HCT116 (cell line): ENCODE data around the gene NOBOX. TPM values are rescaled to one million over a fixed set of nuclear protein-coding genes. Genes with fewer than 3 reads are reported as not detected.

Experiments
- ATAC-seq: fragments of 200-7000 bp; cut with Tn5 transposase; 2 replicates; pipeline ENCODE4 v1.9.1; 2020; ENCODE audit warnings: mild to moderate bottlenecking, moderate library complexity
- BruUV-seq: library from RNA; stranded (reverse); fragments of 400-500 nt; replicated peaks from 2 replicates; lab custom pipeline; 2021; lab: Mats Ljungman, UMichigan
- CTCF ChIA-PET: fragments of 300-600 bp; sonication (Branson Sonifier 250); formaldehyde crosslinking; loops from one replicate; lab custom pipeline; 2021; ENCODE audit warnings: antibody characterized with exemption; lab: Charles Lee
- POLR2A ChIA-PET: fragments of 300-600, 350-600 bp; sonication (Branson Sonifier 250); formaldehyde crosslinking; loops from one replicate; lab custom pipeline; 2021; ENCODE audit warnings: antibody characterized with exemption; lab: Charles Lee
- RAD21 ChIA-PET, 2 experiments: fragments of 300-600 bp; sonication (Branson Sonifier 250); formaldehyde crosslinking; loops; one replicate each; lab custom pipeline; 2023; ENCODE audit warnings: low total read pairs in 2 of 2; ENCODE audit not compliant: uncharacterized antibody in 2 of 2, unreplicated experiment in 2 of 2, low non-redundant PET in 1 of 2; lab: Charles Lee
- DNase-seq: peaks from one replicate; pipeline ENCODE4 v3.0.0-alpha.2; 2010; ENCODE audit warnings: low read depth, low spot score
- H2AFZ ChIP-seq: fragments of 200-600 bp; shearing (Covaris generic), sonication (generic); 2 replicates; pipeline ENCODE4 v1.6.1; 2017; ENCODE audit warnings: low read depth, mixed run types, mixed read lengths, antibody characterized with exemption, low read length; ENCODE audit not compliant: poor library complexity, severe bottlenecking
- H3K27ac ChIP-seq: 2 replicates; pipeline ENCODE4 v1.5.1; 2012; ENCODE audit warnings: low read depth, low read length
- H3K27me3 ChIP-seq: fragments of 200-600 bp; sonication (generic); 2 replicates; pipeline ENCODE4 v1.6.1; 2016; ENCODE audit warnings: mixed run types, low read length, mixed read lengths; ENCODE audit not compliant: insufficient read depth
- H3K36me3 ChIP-seq, 2 experiments: fragments of 200-500 bp in 1 of 2; fragments of 200-600 bp in 1 of 2; sonication (Bioruptor generic) in 1 of 2; sonication (generic) in 1 of 2; 2 replicates each; pipeline versions ENCODE4 v1.5.1 to v1.6.1; 2014 to 2016; ENCODE audit warnings: low read length in 2 of 2, inconsistent platforms in 1 of 2, mixed read lengths in 1 of 2, mixed run types in 1 of 2; ENCODE audit not compliant: insufficient read depth in 2 of 2, control insufficient read depth in 1 of 2
- H3K4me1 ChIP-seq, 2 experiments: fragments of 200-600 bp in 1 of 2; sonication (generic) in 1 of 2; 2 replicates each; pipeline versions ENCODE4 v1.5.1 to v1.6.1; 2012 to 2017; ENCODE audit warnings: low read length in 2 of 2, inconsistent platforms in 1 of 2, mild to moderate bottlenecking in 1 of 2, mixed read lengths in 1 of 2, mixed run types in 1 of 2, moderate library complexity in 1 of 2; ENCODE audit not compliant: insufficient read depth in 2 of 2, control insufficient read depth in 1 of 2
- H3K4me2 ChIP-seq: fragments of 200-600 bp; sonication (generic); 2 replicates; pipeline ENCODE4 v1.6.1; 2017; ENCODE audit warnings: mixed run types, low read length, mixed read lengths
- H3K4me3 ChIP-seq, 2 experiments: fragments of 200-600 bp in 1 of 2; sonication (generic) in 1 of 2; replicated peaks in 1 of 2; 2 replicates each; pipeline ENCODE4 v1.5.1; 2011 to 2016; ENCODE audit warnings: low read length in 2 of 2, control low read depth in 1 of 2, low read depth in 1 of 2, mild to moderate bottlenecking in 1 of 2, mixed read lengths in 1 of 2, mixed run types in 1 of 2
- H3K79me2 ChIP-seq: fragments of 200-600 bp; sonication (generic); 2 replicates; pipeline ENCODE4 v1.6.1; 2017; ENCODE audit warnings: mild to moderate bottlenecking, mixed run types, low read length, moderate library complexity, mixed read lengths; ENCODE audit not compliant: insufficient read depth
- H3K9ac ChIP-seq: fragments of 200-600 bp; sonication (generic); 2 replicates; pipeline ENCODE4 v1.6.1; 2016; ENCODE audit warnings: low read length, mixed read lengths
- H3K9me2 ChIP-seq: fragments of 200-600 bp; sonication (generic), shearing (Covaris generic); 2 replicates; pipeline ENCODE4 v1.6.1; 2017; ENCODE audit warnings: mixed run types, mild to moderate bottlenecking, moderate library complexity; ENCODE audit not compliant: insufficient read depth
- H3K9me3 ChIP-seq, 2 experiments: fragments of 200-500 bp in 1 of 2; fragments of 200-600 bp in 1 of 2; sonication (Bioruptor generic) in 1 of 2; sonication (generic) in 1 of 2; 2 replicates each; pipeline ENCODE4 v1.6.1; 2014 to 2017; ENCODE audit warnings: low read length in 2 of 2, mixed read lengths in 2 of 2, inconsistent platforms in 1 of 2, low read depth in 1 of 2, mild to moderate bottlenecking in 1 of 2, mixed run types in 1 of 2, moderate library complexity in 1 of 2; ENCODE audit not compliant: control insufficient read depth in 1 of 2, insufficient read depth in 1 of 2
- H4K20me1 ChIP-seq: fragments of 200-600 bp; sonication (generic), shearing (Covaris generic); 2 replicates; pipeline ENCODE4 v1.6.1; 2017; ENCODE audit warnings: mixed run types, mild to moderate bottlenecking, moderate library complexity; ENCODE audit not compliant: insufficient read depth
- CEBPB ChIP-seq: IDR thresholded peaks from 2 replicates; pipeline ENCODE4 v1.6.1; 2012; ENCODE audit warnings: low read depth
- EGR1 ChIP-seq: IDR thresholded peaks from 2 replicates; pipeline ENCODE4 v1.6.1; 2012; ENCODE audit warnings: low read depth
- ELF1 ChIP-seq: IDR thresholded peaks from 2 replicates; pipeline ENCODE4 v1.6.1; 2012; ENCODE audit warnings: low read depth, borderline replicate concordance
- EZH2 ChIP-seq: fragments of 200-600 bp; sonication (generic); IDR thresholded peaks from 2 replicates; pipeline ENCODE4 v1.6.1; 2017; ENCODE audit warnings: antibody characterized with exemption, mixed run types
- EZH2phosphoT487 ChIP-seq: fragments of 200-600 bp; IDR thresholded peaks from 2 replicates; pipeline ENCODE4 v1.6.1; 2018; ENCODE audit warnings: antibody characterized with exemption, borderline replicate concordance
- FOSL1 ChIP-seq: IDR thresholded peaks from 2 replicates; pipeline ENCODE4 v1.6.1; 2012; ENCODE audit warnings: low read depth
- POLR2A ChIP-seq: IDR thresholded peaks from 2 replicates; pipeline ENCODE4 v1.7.0; 2011; ENCODE audit warnings: borderline replicate concordance; ENCODE audit not compliant: insufficient read depth, insufficient read length; ENCODE audit errors: extremely low read depth
- POLR2AphosphoS5 ChIP-seq: IDR thresholded peaks from 2 replicates; pipeline ENCODE4 v1.6.1; 2011; ENCODE audit warnings: mild to moderate bottlenecking, low read depth, low read length, moderate library complexity
- RAD21 ChIP-seq: IDR thresholded peaks from 2 replicates; pipeline ENCODE4 v1.6.1; 2012; ENCODE audit warnings: low read depth, mild to moderate bottlenecking
- SIN3A ChIP-seq: IDR thresholded peaks from 2 replicates; pipeline ENCODE4 v1.6.1; 2012; ENCODE audit warnings: low read depth
- SP1 ChIP-seq: IDR thresholded peaks from 2 replicates; pipeline ENCODE4 v1.6.1; 2012; ENCODE audit warnings: low read depth
- SRF ChIP-seq: IDR thresholded peaks from 2 replicates; pipeline ENCODE4 v1.6.1; 2012; ENCODE audit warnings: low read depth
- TCF7L2 ChIP-seq: IDR thresholded peaks from 2 replicates; pipeline ENCODE4 v1.7.0; 2011; ENCODE audit warnings: borderline replicate concordance, inconsistent platforms; ENCODE audit not compliant: insufficient read depth, insufficient read length; ENCODE audit errors: extremely low read depth
- ZFX ChIP-seq: fragments of 450-650 bp; IDR thresholded peaks from 2 replicates; pipeline ENCODE4 v1.6.1; 2017
- ZNF274 ChIP-seq: fragments of 200-500 bp; sonication (Bioruptor generic); IDR thresholded peaks from 2 replicates; pipeline ENCODE4 v1.6.1; 2014; ENCODE audit warnings: mild to moderate bottlenecking, low read depth, low read length, inconsistent platforms
- intact Hi-C: fragments of 100-400 bp; cut with micrococcal nuclease; formaldehyde crosslinking; loops from 2 replicates; pipeline ENCODE4 v1.10.0; 2022
- total RNA-seq: library from RNA; stranded (reverse); gene quantifications from one replicate; pipeline ENCODE4 v1.2.1, GENCODE V29; 2021; ENCODE audit not compliant: unreplicated experiment
- TF ChIP-seq, protein P1 (sequence below): IDR thresholded peaks from 2 replicates; pipeline ENCODE4 v1.6.1; 2011; ENCODE audit warnings: mild to moderate bottlenecking, low read length, moderate library complexity; ENCODE audit not compliant: insufficient replicate concordance; ENCODE audit errors: extremely low read depth
- TF ChIP-seq, protein P2 (sequence below): IDR thresholded peaks from 2 replicates; pipeline ENCODE4 v1.6.1; 2012
- TF ChIP-seq, protein P3 (sequence below): IDR thresholded peaks from 2 replicates; pipeline ENCODE4 v1.6.1; 2012; ENCODE audit warnings: low read depth
- TF ChIP-seq, protein P4 (sequence below): IDR thresholded peaks from 2 replicates; pipeline ENCODE4 v1.6.1; 2012

NOBOX gene
- total RNA-seq, 1 experiment from 2014 or later = not detected

DNA sequence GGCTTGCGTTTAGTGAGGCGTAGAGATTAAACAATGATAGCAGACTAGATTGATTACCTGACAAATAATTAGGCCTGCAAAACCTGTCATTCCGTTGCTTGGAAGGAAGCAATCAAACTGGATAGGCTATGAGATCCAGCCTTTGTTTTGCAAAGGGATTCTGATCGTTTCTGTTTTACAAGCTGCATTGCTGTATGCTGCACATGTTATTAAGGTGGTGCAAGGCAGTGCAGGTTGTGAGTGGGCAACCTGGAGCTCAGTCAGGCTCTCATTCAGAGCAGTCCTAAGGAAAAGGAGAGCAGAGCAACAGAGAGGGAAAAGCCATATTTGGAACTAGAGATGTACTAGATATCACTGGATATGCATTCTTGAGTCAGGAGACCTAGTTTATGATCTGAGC is 6.9 kb upstream of the NOBOX start:
- ChIA-PET POLR2A (no interaction called here), RAD21 (no interaction called here), CTCF (interaction anchor here (0.9 to 1.4 kb wide), 3 partner anchors 17 to 508 kb away, joined by 3 to 4 read pairs (median 3); partner anchors contain the start of gene TCAF1)
- Histone ChIP-seq H3K27me3 (no peaks in the 10 kb centered on the region), H3K4me1 (no peaks in the 10 kb centered on the region), H3K4me3 (no peak overlapping the region), H2AFZ (no peak overlapping the region), H3K9me2 (no peaks in the 10 kb centered on the region), H3K9me3 (no peaks in the 10 kb centered on the region), H3K36me3 (no peaks in the 10 kb centered on the region), H4K20me1 (no peaks in the 10 kb centered on the region), H3K27ac (no peak overlapping the region), H3K4me2 (no peak overlapping the region), H3K9ac (no peak overlapping the region), H3K79me2 (no peaks in the 10 kb centered on the region)
- no TSS peak for BruUV-seq
- ATAC-seq = no peak
- intact Hi-C loops = no loop called here
- DNase-seq = no peak
- TF ChIP-seq TCF7L2 = no peak
- TF ChIP-seq RAD21 = no peak
- no peak for TF ChIP-seq ZNF274
- no peak for TF ChIP-seq POLR2AphosphoS5
- no peak for TF ChIP-seq EZH2
- TF ChIP-seq SRF = no peak
- TF ChIP-seq CEBPB = no peak
- no peak for TF ChIP-seq EZH2phosphoT487
- TF ChIP-seq, protein P1, sequence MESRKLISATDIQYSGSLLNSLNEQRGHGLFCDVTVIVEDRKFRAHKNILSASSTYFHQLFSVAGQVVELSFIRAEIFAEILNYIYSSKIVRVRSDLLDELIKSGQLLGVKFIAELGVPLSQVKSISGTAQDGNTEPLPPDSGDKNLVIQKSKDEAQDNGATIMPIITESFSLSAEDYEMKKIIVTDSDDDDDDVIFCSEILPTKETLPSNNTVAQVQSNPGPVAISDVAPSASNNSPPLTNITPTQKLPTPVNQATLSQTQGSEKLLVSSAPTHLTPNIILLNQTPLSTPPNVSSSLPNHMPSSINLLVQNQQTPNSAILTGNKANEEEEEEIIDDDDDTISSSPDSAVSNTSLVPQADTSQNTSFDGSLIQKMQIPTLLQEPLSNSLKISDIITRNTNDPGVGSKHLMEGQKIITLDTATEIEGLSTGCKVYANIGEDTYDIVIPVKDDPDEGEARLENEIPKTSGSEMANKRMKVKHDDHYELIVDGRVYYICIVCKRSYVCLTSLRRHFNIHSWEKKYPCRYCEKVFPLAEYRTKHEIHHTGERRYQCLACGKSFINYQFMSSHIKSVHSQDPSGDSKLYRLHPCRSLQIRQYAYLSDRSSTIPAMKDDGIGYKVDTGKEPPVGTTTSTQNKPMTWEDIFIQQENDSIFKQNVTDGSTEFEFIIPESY = no peak
- TF ChIP-seq, protein P2, sequence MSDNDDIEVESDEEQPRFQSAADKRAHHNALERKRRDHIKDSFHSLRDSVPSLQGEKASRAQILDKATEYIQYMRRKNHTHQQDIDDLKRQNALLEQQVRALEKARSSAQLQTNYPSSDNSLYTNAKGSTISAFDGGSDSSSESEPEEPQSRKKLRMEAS = no peak
- no peak for TF ChIP-seq POLR2A
- TF ChIP-seq, protein P3, sequence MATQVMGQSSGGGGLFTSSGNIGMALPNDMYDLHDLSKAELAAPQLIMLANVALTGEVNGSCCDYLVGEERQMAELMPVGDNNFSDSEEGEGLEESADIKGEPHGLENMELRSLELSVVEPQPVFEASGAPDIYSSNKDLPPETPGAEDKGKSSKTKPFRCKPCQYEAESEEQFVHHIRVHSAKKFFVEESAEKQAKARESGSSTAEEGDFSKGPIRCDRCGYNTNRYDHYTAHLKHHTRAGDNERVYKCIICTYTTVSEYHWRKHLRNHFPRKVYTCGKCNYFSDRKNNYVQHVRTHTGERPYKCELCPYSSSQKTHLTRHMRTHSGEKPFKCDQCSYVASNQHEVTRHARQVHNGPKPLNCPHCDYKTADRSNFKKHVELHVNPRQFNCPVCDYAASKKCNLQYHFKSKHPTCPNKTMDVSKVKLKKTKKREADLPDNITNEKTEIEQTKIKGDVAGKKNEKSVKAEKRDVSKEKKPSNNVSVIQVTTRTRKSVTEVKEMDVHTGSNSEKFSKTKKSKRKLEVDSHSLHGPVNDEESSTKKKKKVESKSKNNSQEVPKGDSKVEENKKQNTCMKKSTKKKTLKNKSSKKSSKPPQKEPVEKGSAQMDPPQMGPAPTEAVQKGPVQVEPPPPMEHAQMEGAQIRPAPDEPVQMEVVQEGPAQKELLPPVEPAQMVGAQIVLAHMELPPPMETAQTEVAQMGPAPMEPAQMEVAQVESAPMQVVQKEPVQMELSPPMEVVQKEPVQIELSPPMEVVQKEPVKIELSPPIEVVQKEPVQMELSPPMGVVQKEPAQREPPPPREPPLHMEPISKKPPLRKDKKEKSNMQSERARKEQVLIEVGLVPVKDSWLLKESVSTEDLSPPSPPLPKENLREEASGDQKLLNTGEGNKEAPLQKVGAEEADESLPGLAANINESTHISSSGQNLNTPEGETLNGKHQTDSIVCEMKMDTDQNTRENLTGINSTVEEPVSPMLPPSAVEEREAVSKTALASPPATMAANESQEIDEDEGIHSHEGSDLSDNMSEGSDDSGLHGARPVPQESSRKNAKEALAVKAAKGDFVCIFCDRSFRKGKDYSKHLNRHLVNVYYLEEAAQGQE = no peak
- no peak for TF ChIP-seq EGR1
- no peak for TF ChIP-seq SIN3A
- TF ChIP-seq FOSL1 = no peak
- TF ChIP-seq ZFX = no peak
- TF ChIP-seq ELF1 = no peak
- no peak for TF ChIP-seq SP1
- TF ChIP-seq, protein P4, sequence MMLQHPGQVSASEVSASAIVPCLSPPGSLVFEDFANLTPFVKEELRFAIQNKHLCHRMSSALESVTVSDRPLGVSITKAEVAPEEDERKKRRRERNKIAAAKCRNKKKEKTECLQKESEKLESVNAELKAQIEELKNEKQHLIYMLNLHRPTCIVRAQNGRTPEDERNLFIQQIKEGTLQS = no peak
